Measurements from ENCODE around the gene CREBBP. TPM values are rescaled to one million over a fixed set of nuclear protein-coding genes. Genes with fewer than 3 reads are reported as not detected.

The CREBBP gene
- total RNA-seq, 1 donor from 2014 or later = 11.3 TPM

GRCh38 chr16:3762107-3762750 lies 118.3 kb downstream of the CREBBP start:
- no peak overlapping the region for H3K4me3 ChIP-seq (ENCODE audit: low read depth, low read length)
- DNase-seq (ENCODE audit: low read depth) = no peak
- TF ChIP-seq, protein P1, sequence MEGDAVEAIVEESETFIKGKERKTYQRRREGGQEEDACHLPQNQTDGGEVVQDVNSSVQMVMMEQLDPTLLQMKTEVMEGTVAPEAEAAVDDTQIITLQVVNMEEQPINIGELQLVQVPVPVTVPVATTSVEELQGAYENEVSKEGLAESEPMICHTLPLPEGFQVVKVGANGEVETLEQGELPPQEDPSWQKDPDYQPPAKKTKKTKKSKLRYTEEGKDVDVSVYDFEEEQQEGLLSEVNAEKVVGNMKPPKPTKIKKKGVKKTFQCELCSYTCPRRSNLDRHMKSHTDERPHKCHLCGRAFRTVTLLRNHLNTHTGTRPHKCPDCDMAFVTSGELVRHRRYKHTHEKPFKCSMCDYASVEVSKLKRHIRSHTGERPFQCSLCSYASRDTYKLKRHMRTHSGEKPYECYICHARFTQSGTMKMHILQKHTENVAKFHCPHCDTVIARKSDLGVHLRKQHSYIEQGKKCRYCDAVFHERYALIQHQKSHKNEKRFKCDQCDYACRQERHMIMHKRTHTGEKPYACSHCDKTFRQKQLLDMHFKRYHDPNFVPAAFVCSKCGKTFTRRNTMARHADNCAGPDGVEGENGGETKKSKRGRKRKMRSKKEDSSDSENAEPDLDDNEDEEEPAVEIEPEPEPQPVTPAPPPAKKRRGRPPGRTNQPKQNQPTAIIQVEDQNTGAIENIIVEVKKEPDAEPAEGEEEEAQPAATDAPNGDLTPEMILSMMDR (conservative IDR thresholded peaks at IDR 0.05; ENCODE audit: low read depth, low read length) = no peak

DNA sequence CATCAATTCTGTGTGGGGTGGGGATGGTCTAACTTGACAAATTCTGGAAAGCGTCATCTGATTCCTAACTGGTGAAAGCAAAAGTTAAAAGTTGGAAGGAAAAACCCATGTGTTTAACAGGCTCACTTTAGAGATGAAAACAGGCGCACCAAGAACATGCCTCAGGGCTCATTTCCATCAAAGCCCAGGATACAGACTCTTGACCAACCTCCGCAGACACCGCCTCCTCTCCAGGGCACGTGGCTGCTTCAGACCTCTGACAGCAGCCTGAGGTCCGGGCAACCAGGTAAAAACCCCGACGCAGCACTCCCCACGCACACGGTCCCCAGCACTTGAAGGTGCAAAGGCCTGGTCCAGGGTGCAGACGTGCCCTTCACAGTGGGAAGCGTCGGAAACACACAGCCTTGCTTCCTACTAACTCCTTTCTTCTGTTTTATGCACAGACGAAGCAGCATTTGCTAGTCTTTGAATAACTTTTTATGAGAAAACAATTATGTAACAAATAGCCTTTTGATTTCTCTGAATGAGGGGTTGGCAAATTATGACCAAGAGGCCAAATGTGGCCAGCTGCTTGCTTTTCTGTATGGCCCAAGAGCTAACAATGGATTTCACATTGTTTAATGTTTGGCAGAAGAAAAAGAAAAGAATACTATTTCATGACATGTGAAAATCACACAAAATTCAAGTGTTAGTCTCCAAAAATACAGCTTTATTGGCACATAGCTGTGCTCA lies 119.0 kb downstream of the CREBBP start:
- no peak for DNase-seq (ENCODE audit: low read depth)
- TF ChIP-seq, protein P1 (conservative IDR thresholded peaks at IDR 0.05; ENCODE audit: low read depth, low read length) = no peak
- H3K4me3 ChIP-seq (ENCODE audit: low read depth, low read length) = no peak overlapping the region

GRCh38 chr16:3760518-3760917 lies 120.0 kb downstream of the CREBBP start:
- TF ChIP-seq, protein P1 (conservative IDR thresholded peaks at IDR 0.05; ENCODE audit: low read depth, low read length) = no peak
- no peak overlapping the region for H3K4me3 ChIP-seq (ENCODE audit: low read depth, low read length)
- no peak for DNase-seq (ENCODE audit: low read depth)

DNA sequence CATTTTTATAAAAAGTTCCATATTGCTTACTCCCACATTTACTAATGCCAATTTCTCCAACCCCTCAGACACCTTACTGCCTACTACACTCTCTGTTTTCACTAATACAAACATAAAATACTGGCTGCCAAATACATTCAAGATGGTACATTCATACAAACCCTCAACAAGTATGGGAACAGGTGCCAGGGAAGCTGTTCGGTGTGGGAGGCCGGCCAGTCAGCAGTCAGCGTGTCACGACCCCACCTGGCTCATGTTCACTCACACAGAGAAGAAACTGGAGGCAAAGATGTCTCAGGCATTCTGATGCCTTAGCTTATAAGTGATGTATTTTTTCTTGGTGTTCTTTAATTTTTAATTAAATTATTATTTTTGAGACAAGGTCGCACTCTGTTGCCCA lies 120.8 kb downstream of the CREBBP start:
- DNase-seq (ENCODE audit: low read depth) = no peak
- no peak overlapping the region for H3K4me3 ChIP-seq (ENCODE audit: low read depth, low read length)
- TF ChIP-seq, protein P1 (conservative IDR thresholded peaks at IDR 0.05; ENCODE audit: low read depth, low read length) = no peak

GRCh38 chr16:3756113-3756512 lies 124.4 kb downstream of the CREBBP start:
- DNase-seq (ENCODE audit: low read depth) = no peak
- TF ChIP-seq, protein P1 (conservative IDR thresholded peaks at IDR 0.05; ENCODE audit: low read depth, low read length) = no peak
- H3K4me3 ChIP-seq (ENCODE audit: low read depth, low read length) = no peak overlapping the region

DNA sequence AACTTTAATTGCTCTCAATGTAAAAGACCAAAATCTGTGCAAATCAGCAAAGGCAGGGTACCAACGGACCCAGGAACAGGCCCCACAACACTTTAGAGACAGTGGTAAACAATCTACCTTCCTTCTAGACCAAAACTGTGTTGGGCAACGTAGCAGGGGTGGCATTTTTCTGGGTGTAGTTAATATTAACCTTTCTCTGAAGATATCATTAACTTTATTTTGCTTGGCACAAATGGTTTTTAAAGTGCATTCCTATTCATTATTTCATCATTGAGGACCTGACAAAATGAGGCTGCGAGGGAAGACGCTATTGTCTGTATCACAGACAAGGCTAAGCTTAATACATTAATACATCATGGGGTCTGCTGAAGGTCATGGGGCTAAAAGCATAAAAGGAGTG lies 125.3 kb downstream of the CREBBP start:
- H3K4me3 ChIP-seq (ENCODE audit: low read depth, low read length) = no peak overlapping the region
- DNase-seq (ENCODE audit: low read depth) = no peak
- TF ChIP-seq, protein P1 (conservative IDR thresholded peaks at IDR 0.05; ENCODE audit: low read depth, low read length) = no peak
